C4-2B (cell line): Measurements from ENCODE around the gene UBP1.

Experiments used
- CTCF ChIP-seq: fragments of 450-650 bp; conservative IDR thresholded peaks from 2 replicates; pipeline ENCODE4 v1.5.1; 2017; ENCODE audit warnings: mild to moderate bottlenecking
- ZFX ChIP-seq: fragments of 450-650 bp; IDR thresholded peaks from 2 replicates; pipeline ENCODE4 v1.6.1; 2017

- TF ChIP-seq CTCF, result no peak
- no peak for TF ChIP-seq ZFX
Measured at GRCh38 chr3:33440328-33441224, at the start of gene UBP1.
